OCI-LY3 (cell line): ENCODE data around the gene ZBTB26.

Experiments used
- CTCF ChIP-seq: fragments of 200-600, 300-600 bp; sonication (generic); IDR thresholded peaks from 2 replicates; pipeline ENCODE4 v1.5.1; 2014; ENCODE audit warnings: antibody characterized with exemption, low read length, low read depth
- EZH2phosphoT487 ChIP-seq: fragments of 200-600 bp; shearing (Covaris generic); IDR thresholded peaks from 2 replicates; pipeline ENCODE4 v1.6.1; 2018; ENCODE audit warnings: antibody characterized with exemption, mixed run types, low read depth

DNA sequence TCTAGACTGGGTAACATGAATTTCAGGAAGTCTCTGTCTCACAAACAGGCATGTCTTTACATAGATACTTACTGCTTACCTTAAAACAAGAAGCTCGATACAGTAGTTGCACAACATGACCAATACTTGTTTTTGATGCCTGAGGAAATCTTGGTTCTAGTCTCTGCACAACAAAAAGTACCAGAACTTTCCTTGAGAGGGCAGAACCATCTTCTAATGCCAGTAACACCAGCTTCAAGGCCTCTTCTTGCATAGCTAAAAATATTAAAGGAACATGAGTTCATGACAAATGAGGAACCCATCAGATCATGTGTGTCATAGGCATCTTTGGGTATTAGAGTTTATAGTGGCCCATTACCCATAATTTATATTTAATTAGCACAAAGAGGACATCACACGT is 48.2 kb downstream of the ZBTB26 start:
- TF ChIP-seq EZH2phosphoT487 (no peak), CTCF (no peak)
